Mucosa of descending colon (tissue), 3 donors: ENCODE measurements around the gene TP53BP1. TPM values are rescaled to one million over a fixed set of nuclear protein-coding genes. Genes with fewer than 3 reads are reported as not detected.

Source experiments
- ATAC-seq: fragments of 200-7000 bp; cut with Tn5 transposase; one replicate; pipeline ENCODE4 v1.9.1; 2020; ENCODE audit warnings: mild to moderate bottlenecking, moderate library complexity
- DNase-seq, 3 donors: peaks; one replicate each; pipeline ENCODE4 v3.0.0-alpha.2; 2020
- H3K36me3 ChIP-seq: fragments of 200-600 bp; one replicate; pipeline ENCODE4 v1.8.0; 2021; ENCODE audit warnings: low read depth, mild to moderate bottlenecking
- H3K4me1 ChIP-seq: fragments of 200-600 bp; one replicate; pipeline ENCODE4 v1.8.0; 2021; ENCODE audit warnings: low read depth, mild to moderate bottlenecking
- H3K4me3 ChIP-seq: fragments of 200-600 bp; one replicate; pipeline ENCODE4 v1.8.0; 2021; ENCODE audit warnings: mild to moderate bottlenecking
- H3K9me3 ChIP-seq: fragments of 200-600 bp; one replicate; pipeline ENCODE4 v1.8.0; 2021; ENCODE audit warnings: mild to moderate bottlenecking
- CTCF ChIP-seq: fragments of 200-600 bp; IDR thresholded peaks from one replicate; pipeline ENCODE4 v1.8.0; 2022; ENCODE audit warnings: antibody characterized with exemption, mild to moderate bottlenecking
- intact Hi-C, 2 donors: fragments of 100-400 bp; cut with DNase I in 1 of 2; cut with micrococcal nuclease in 1 of 2; formaldehyde crosslinking; loops; one replicate each; pipeline versions ENCODE4 v1.11.0 to v1.11.1; 2022; cut with DNase I, micrococcal nuclease
- total RNA-seq, 3 donors: library from RNA; stranded (reverse); fragmentation: NEBNext Ultra II Directional in 2 of 3; extraction: Animal tissue kit (Norgen Biotek cat#: 25700) in 2 of 3; gene quantifications; one replicate each; pipeline versions ENCODE4 v1.2.1 to v1.2.4, GENCODE V29; 2021 to 2023
- donor health status: DM: no; HTN: no; CAD: no; lungs with moderate emphysema.
- donor health status: DM: no; HTN: no; CAD: no.
- donor health status: DM: no; HTN: yes; CAD: no.

TP53BP1 gene
- total RNA-seq, 3 donors from 2014 or later = 31.8 to 46.5 (median 41.6) TPM

GRCh38 chr15:43523646-43524045 is 30.7 kb upstream of the TP53BP1 start:
- H3K36me3 ChIP-seq = no peaks in the 10 kb centered on the region
- no peaks in the 10 kb centered on the region for H3K9me3 ChIP-seq
- H3K4me3 ChIP-seq = no peak overlapping the region
- no peaks in the 10 kb centered on the region for H3K4me1 ChIP-seq
- intact Hi-C loops = no loop called here
- TF ChIP-seq CTCF = no peak
- no peak for ATAC-seq
- DNase-seq = no peak

GRCh38 chr15:43522247-43522646 is 29.3 kb upstream of the TP53BP1 start:
- Histone ChIP-seq H3K4me3 (no peak overlapping the region), H3K4me1 (peaks cover under 1% of the 10 kb centered on the region), H3K9me3 (no peaks in the 10 kb centered on the region), H3K36me3 (no peaks in the 10 kb centered on the region)
- intact Hi-C loops = no loop called here
- TF ChIP-seq CTCF = no peak
- DNase-seq = no peak
- no peak for ATAC-seq

- no peaks in the 10 kb centered on the region for H3K9me3 ChIP-seq
- no peaks in the 10 kb centered on the region for H3K36me3 ChIP-seq
- TF ChIP-seq CTCF = no peak
- DNase-seq (no peak), ATAC-seq (no peak)
- no peak overlapping the region for H3K4me3 ChIP-seq
- peaks cover 4% of the 10 kb centered on the region for H3K4me1 ChIP-seq
- intact Hi-C loops = no loop called here
Measured at GRCh38 chr15:43521419-43521818, 28.5 kb upstream of the TP53BP1 start.

GRCh38 chr15:43520138-43520537 is 27.2 kb upstream of the TP53BP1 start:
- DNase-seq (no peak), ATAC-seq (no peak)
- Histone ChIP-seq H3K36me3 (no peaks in the 10 kb centered on the region), H3K4me3 (no peak overlapping the region), H3K9me3 (no peaks in the 10 kb centered on the region), H3K4me1 (peaks cover 4% of the 10 kb centered on the region)
- TF ChIP-seq CTCF = no peak
- intact Hi-C loops = no loop called here

GRCh38 chr15:43519196-43519595 is 26.2 kb upstream of the TP53BP1 start:
- Histone ChIP-seq H3K4me1 (peaks cover 4% of the 10 kb centered on the region), H3K36me3 (no peaks in the 10 kb centered on the region), H3K4me3 (no peak overlapping the region), H3K9me3 (no peaks in the 10 kb centered on the region)
- ATAC-seq (no peak), DNase-seq (no peak)
- intact Hi-C loops = no loop called here
- TF ChIP-seq CTCF = no peak

- no peak for TF ChIP-seq CTCF
- H3K4me3 ChIP-seq = no peak overlapping the region
- ATAC-seq = peak; percentile 28
- no peak for DNase-seq
- intact Hi-C loops = no loop called here
- no peaks in the 10 kb centered on the region for H3K36me3 ChIP-seq
- H3K4me1 ChIP-seq = peaks cover 4% of the 10 kb centered on the region
- no peaks in the 10 kb centered on the region for H3K9me3 ChIP-seq
Measured at GRCh38 chr15:43518197-43518761, 25.3 kb upstream of the TP53BP1 start.
